ENCODE measurements around the gene EIF3F. TPM values are rescaled to one million over a fixed set of nuclear protein-coding genes. Genes with fewer than 3 reads are reported as not detected.
A peak's percentile ranks its signal among the peaks of the same experiment; 100 is the strongest.

EIF3F gene
- total and polyA plus RNA-seq, 2 of the 8 experiments (the other 6 are each of a cell fraction or from before 2014, with no cell fraction given) = 222 to 388 TPM

GRCh38 chr11:8016440-8016839 lies 29.3 kb downstream of the EIF3F start:
- H3K14ac ChIP-seq (ENCODE audit: insufficient read length) = no peak overlapping the region
- H2AFZ ChIP-seq (ENCODE audit: low read length) = no peak overlapping the region
- H4K20me1 ChIP-seq (replicated peaks in 1 of 2; ENCODE audit: control insufficient read depth in 1 of 2, insufficient read depth in 2 of 2, low read length in 2 of 2) = peaks cover 0 to 3% of the 10 kb centered on the region in 2 experiments
- ChIA-PET POLR2A (ENCODE audit: partially characterized antibody) (interaction anchor here (0.7 to 2.5 kb wide), 5 partner anchors 10 to 79 kb away, joined by 3 to 10 read pairs (median 4); partner anchors contain the start of gene EIF3F), CTCF (ENCODE audit: partially characterized antibody) (interaction anchor here (1.3 to 11.1 kb wide), 9 partner anchors 8 to 123 kb away, joined by 3 to 142 read pairs (median 15); partner anchors contain the start of gene TUB)
- H3K4me1 ChIP-seq (replicated peaks in 1 of 4; ENCODE audit: control insufficient read depth in 3 of 4, insufficient read depth in 4 of 4, low read length in 3 of 4) = peaks cover 6 to 17% (median 13%) of the 10 kb centered on the region in 4 experiments; a peak in 6 of 7 replicates
- H3K9me3 ChIP-seq (ENCODE audit: insufficient read depth in 2 of 2, low read depth in 1 of 2, low read length in 1 of 2) = no peaks in the 10 kb centered on the region
- no peak overlapping the region for H3K9ac ChIP-seq (replicated peaks in 1 of 4; ENCODE audit: extremely low read depth in 1 of 4, low read depth in 3 of 4, low read length in 3 of 4)
- peak overlapping the region; percentile 59 to 64 for H3K4me2 ChIP-seq (ENCODE audit: insufficient read depth in 1 of 2, low read depth in 2 of 2, low read length in 2 of 2)
- no peak overlapping the region for H3K56ac ChIP-seq (replicated peaks; ENCODE audit: insufficient read length, low read depth, low read length)
- no peak overlapping the region for H4K8ac ChIP-seq (ENCODE audit: extremely low read depth, insufficient read depth, low read length)
- H3K4ac ChIP-seq (replicated peaks; ENCODE audit: insufficient read length, low read depth, low read length) = no peak overlapping the region
- no peak overlapping the region for H4K91ac ChIP-seq (replicated peaks; ENCODE audit: insufficient read length, low read length)
- no peak overlapping the region for H3K18ac ChIP-seq (ENCODE audit: extremely low read depth, low read length)
- no peaks in the 10 kb centered on the region for H3K36me3 ChIP-seq (ENCODE audit: control insufficient read depth in 2 of 4, insufficient read depth in 4 of 4, low read length in 3 of 4)
- peaks cover 14 to 59% (median 53%) of the 10 kb centered on the region in 4 experiments for H3K27me3 ChIP-seq (replicated peaks in 1 of 4; ENCODE audit: control insufficient read depth in 3 of 4, extremely low read depth in 1 of 4, insufficient read depth in 3 of 4, low read length in 3 of 4)
- H2BK12ac ChIP-seq (ENCODE audit: low read depth, low read length) = no peak overlapping the region
- no peak overlapping the region for H2BK15ac ChIP-seq (ENCODE audit: low read length)
- no peak overlapping the region for H2AK5ac ChIP-seq (ENCODE audit: low read depth, low read length)
- no peak overlapping the region for H3K27ac ChIP-seq (ENCODE audit: low read depth, low read length)
- no peak overlapping the region for H2BK120ac ChIP-seq (replicated peaks; ENCODE audit: low read depth, low read length)
- TF ChIP-seq SIN3A (conservative IDR thresholded peaks at IDR 0.05 in 1 of 2, IDR thresholded peaks at IDR 0.05 in 1 of 2; ENCODE audit: low read depth in 1 of 2, low read length in 2 of 2) = peak; percentile 91 to 92; a peak in 3 of 4 replicates
- no peak for TF ChIP-seq KDM1A (IDR thresholded peaks at IDR 0.05; ENCODE audit: borderline replicate concordance, low read length)
- TF ChIP-seq POU5F1 (IDR thresholded peaks at IDR 0.05; ENCODE audit: low read depth, low read length) = peak; percentile 64; the same call in 1 of the 2 replicates
- peak; percentile 8; the same call in 1 of the 2 replicates for TF ChIP-seq MAFK (IDR thresholded peaks at IDR 0.05; ENCODE audit: low read depth, low read length)
- TF ChIP-seq KDM5A (IDR thresholded peaks at IDR 0.05; ENCODE audit: low read length) = no peak
- TF ChIP-seq JUN (IDR thresholded peaks at IDR 0.05; ENCODE audit: low read depth, low read length) = no peak
- no peak for TF ChIP-seq ZNF274 (IDR thresholded peaks at IDR 0.05; ENCODE audit: borderline replicate concordance, extremely low read depth, low read length)
- TF ChIP-seq JUND (IDR thresholded peaks at IDR 0.05; ENCODE audit: low read length) = peak; percentile 45; the same call in 1 of the 2 replicates
- no peak for TF ChIP-seq SUZ12 (IDR thresholded peaks at IDR 0.05; ENCODE audit: low read length)
- peak; percentile 30; the same call in 1 of the 2 replicates for TF ChIP-seq YY1 (IDR thresholded peaks at IDR 0.05; ENCODE audit: low read depth, low read length)
- peak; percentile 10 for TF ChIP-seq NANOG (IDR thresholded peaks at IDR 0.05; ENCODE audit: insufficient read depth, low read depth, low read length, poor library complexity, severe bottlenecking)
- 0 out of 2 replicates have a peak, but pooled peaks have one; percentile 21 for TF ChIP-seq CHD2 (IDR thresholded peaks at IDR 0.05; ENCODE audit: low read length)
- H3K4me3 ChIP-seq (ENCODE audit: extremely low read depth in 1 of 4, insufficient read depth in 2 of 4, low read depth in 3 of 4, low read length in 4 of 4) = peak overlapping the region in 3 of 4 experiments; percentile 1 to 34 (median 7); a peak in 3 of 8 replicates
- H2BK20ac ChIP-seq (ENCODE audit: low read length) = no peak overlapping the region
- FAIRE-seq = peak; percentile 90
- no peak overlapping the region for H4K5ac ChIP-seq (ENCODE audit: insufficient read length, low read depth, low read length)
- H3K79me2 ChIP-seq (ENCODE audit: control insufficient read depth in 1 of 2, insufficient read depth in 2 of 2, low read length in 2 of 2) = no peaks in the 10 kb centered on the region
- H3K79me1 ChIP-seq (ENCODE audit: low read depth, low read length) = no peaks in the 10 kb centered on the region
- H2BK5ac ChIP-seq (ENCODE audit: low read depth, low read length) = no peak overlapping the region
- DNase-seq (ENCODE audit: low read depth in 1 of 2, low spot score in 2 of 2) = peak in 1 of 2 experiments; percentile 50
- no peak overlapping the region for H3K23ac ChIP-seq (ENCODE audit: insufficient read length)
- H3K23me2 ChIP-seq (ENCODE audit: low read depth, low read length) = peaks cover 11% of the 10 kb centered on the region; the same call in 1 of the 2 replicates
- 10% methylated on average over 4 of the region's 4 CpGs; no CpG with 5 or more reads in 1 of the 2 experiments for WGBS, 2 experiments (ENCODE audit: extremely low coverage in 1 of 2, insufficient coverage in 1 of 2, insufficient read length in 1 of 2, insufficient replicate concordance in 2 of 2, low coverage in 1 of 2, low lambda C conversion rate in 2 of 2, missing lambda C conversion rate in 1 of 2)

Measured in H1 (cell line).